GM19397 (cell line): ENCODE results near the gene C9orf78.
A peak's percentile ranks its signal among the peaks of the same experiment; 100 is the strongest.
"Not testable (repeated sequence)": the region's sequence is repeated elsewhere in the genome, so short reads cannot be mapped to it uniquely, and the experiment has no call there.

Experiments used
- ATAC-seq: cut with Tn5 transposase; IDR thresholded peaks from one replicate; pipeline ENCODE4 v1.9.1; 2021; ENCODE audit warnings: mild to moderate bottlenecking, moderate library complexity; ENCODE audit not compliant: unreplicated experiment

The C9orf78 gene

GRCh38 chr9:129814432-129815223 is 20.4 kb downstream of the C9orf78 start:
- ATAC-seq: no peak

GRCh38 chr9:129813661-129814060 is 21.4 kb downstream of the C9orf78 start:
- no peak for ATAC-seq

DNA sequence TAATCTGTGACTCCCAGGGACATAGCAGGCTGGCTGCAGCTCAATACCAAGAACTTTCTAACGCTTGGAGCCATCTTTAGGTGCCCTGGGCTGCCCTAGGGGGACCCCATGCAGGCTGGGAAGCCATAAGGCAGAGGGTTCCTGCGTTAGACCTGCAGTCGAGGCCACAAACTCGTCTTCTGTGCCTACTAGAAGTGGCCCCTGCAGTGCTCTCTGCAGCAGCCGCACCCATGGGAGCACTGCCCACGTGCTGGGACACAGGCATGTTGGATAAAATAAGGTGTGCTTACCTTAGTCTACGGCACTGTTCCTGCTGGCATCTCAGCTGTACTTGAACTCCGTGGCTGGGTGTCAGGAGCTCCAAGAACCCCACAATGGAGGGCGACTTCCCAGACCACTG is 22.7 kb downstream of the C9orf78 start:
- ATAC-seq: no peak

DNA sequence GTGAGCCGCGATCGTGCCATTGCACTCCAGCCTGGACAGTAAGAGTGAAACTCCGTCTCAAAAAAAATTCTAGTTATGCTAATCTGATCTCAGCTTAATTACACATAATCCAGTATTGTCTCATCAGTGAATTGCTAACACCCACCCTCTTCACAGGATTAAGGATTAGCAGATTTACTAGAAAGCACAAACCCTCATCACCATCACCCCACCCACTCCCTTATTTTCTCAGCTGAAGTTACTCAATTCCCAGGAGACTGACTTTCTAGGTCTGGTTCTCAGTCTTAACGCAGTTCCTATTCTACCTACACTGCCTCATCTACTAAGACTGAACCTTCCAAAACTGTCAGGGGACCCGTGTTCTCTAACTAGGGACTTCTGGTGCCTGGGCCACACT is 23.1 kb downstream of the C9orf78 start:
- no peak for ATAC-seq

- ATAC-seq: no peak
Observed at GRCh38 chr9:129810788-129811187, 24.3 kb downstream of the C9orf78 start.

GRCh38 chr9:129810116-129810515 is 25.0 kb downstream of the C9orf78 start:
- no peak for ATAC-seq

DNA sequence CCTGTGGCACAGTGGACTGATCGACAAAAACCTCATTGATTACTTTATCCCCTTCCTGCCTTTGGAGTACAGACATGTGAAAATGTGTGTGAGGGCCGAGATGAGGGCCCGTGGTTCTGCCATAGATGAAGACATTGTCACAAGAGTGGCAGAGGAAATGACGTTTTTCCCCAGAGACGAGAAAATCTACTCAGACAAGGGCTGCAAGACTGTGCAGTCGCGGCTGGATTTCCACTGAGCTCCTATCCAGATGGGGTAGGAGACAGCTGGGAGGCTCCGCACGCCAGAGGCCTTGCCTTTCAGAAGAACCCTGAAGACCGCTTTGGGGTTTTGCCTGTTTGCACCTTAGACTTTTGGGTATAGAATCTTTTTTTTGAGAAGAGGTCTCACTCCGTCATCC is 25.7 kb downstream of the C9orf78 start:
- ATAC-seq: no peak

GRCh38 chr9:129806061-129806460 is 29.0 kb downstream of the C9orf78 start:
- no peak for ATAC-seq

GRCh38 chr9:129803676-129804060 is 31.4 kb downstream of the C9orf78 start:
- ATAC-seq: peak; percentile 10

DNA sequence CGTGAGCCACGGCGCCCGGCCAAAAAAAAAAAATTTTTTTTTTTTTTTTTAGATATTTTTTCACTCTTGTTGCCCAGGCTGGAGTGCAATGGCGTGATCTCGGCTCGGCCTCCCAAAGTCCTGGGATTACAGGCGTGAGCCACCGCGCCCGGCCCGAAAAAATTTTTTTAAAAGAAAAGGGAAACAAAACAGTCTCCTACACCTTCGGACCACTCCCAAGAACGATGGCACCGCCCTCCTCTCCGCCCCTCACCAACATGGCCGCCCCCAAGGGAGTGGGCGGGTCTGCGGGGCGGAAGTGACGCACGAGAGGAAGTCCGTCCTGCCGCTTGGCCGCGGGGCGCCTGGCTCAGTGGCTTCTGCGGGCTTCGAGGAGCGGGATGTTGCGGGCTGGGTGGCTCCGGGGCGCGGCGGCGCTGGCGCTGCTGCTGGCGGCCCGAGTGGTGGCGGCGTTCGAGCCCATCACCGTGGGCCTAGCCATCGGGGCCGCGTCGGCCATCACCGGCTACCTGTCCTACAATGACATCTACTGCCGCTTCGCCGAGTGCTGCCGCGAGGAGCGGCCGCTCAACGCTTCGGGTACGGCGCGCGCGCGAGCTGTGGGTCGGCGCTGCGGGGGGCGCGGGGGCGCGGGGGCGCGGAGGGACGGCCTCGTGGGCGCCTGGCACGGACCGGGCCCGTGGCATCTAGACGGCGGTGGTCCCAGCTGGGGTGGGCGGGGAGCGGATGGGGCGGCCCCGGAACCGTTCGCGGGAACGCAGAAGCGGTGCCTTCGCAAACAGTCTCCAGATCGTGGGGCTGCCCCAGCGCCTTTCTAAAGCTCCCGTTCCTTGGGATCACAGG is 32.0 kb downstream of the C9orf78 start, which contains the start of gene TOR1B:
Gene TOR1B (plus strand): TSS at position 352 of the 843 bp plus-strand sequence. CDS start 29 bp downstream, at position 381.
- ATAC-seq: peak; percentile 85

DNA sequence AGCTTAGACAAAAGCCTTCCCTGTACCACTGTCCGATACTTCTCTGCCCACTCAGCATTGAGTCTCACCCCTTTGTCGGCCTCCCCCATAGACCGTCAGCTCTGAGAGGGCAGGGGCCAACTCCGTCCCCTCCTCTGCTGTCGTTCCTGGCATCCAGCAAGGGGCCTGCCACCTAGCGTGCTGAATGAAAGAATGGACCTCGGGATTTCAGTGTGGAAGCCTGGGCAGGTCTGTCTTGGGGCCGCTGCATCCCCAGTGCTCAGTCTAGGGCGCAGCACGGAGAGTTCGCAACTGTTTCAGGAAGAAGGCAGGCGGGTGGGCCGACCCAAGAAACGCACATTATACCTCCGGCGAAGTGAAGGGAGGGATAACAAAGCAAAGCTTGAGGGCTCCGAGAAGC is 33.6 kb downstream of the C9orf78 start:
- ATAC-seq: no peak

- ATAC-seq: no peak
Observed at GRCh38 chr9:129798973-129799372, 36.1 kb downstream of the C9orf78 start.

GRCh38 chr9:129796029-129796428 is 39.0 kb downstream of the C9orf78 start:
- not testable (repeated sequence) for ATAC-seq

DNA sequence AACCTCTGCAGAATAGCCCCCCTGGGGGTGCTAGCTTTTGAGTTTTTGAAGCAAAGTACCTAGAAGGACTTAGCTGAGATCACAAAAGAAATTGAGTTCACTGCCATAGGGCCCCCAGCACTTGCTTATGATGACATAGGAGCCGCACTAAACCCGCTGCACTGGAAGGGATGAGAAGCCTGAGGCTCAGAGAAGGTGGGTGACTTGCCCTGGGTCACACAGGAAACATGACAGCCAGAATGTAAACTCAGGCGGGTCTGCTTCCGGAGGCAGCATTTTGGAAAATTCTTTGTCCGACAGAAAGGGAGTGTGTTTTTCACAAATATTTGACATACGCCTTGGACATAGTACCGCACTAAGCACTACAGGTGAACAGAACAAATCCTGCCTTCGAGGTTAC is 40.5 kb downstream of the C9orf78 start:
- ATAC-seq: no peak

- ATAC-seq: no peak
Observed at GRCh38 chr9:129786481-129786880, 48.6 kb downstream of the C9orf78 start.

DNA sequence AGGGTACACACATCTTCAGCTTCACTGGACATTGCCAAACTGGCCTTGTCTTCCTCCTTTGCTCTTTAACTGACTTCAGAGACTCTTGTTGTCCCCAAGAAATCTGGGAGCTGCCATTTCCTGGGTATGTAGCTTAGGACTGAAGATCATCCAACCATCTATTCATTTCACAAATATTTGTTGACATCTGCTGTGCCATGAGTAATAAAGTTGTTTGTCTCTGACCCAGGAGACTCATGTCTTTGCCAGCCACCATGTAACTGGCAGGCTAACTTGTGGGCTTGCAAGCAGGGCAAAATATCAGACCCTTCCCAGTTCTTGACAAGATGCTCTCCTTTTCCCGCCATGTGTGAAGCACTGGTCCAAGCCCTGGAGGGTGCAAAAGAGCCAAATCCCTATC is 49.2 kb downstream of the C9orf78 start:
- no peak for ATAC-seq

GRCh38 chr9:129784970-129785369 is 50.1 kb downstream of the C9orf78 start:
- ATAC-seq: not testable (repeated sequence)

DNA sequence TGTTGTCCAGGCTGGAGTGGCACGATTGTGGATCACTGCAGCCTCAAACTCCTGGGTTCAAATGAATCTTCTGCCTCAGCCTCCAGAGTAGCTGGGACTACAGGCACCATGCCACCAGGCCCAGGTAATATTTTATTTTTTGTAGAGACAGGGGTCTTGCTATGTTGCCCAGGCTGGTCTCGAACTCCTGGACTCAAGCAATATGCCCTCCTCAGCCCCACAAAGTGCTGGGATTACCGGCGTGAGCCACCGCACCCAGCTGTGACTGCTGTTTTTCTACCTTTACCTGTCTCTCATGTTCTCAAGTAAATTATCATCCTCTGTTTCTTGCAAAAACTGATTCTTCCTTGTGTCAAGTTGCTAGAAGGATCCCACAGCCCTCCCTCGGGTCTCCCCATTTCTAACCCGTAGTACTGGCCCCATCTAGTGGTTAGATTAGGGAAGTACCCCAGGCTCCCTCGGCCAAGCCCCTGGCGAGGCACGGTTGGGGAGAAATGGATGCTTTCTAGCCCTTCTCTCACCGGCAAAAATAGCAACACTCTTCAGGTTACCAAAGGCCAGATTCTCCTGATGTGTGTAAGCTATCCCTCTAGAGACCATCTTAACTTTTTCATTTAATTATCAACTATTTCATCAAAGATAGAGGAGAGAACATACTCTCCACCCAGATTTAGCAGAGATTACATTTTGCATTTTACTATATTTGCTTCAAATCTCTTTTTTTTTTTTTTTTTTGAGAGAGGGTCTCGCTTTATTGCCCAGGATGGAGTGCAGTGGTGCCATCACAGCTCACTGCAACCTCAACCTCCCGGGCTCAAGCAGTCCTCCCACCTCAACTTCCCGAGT is 51.3 kb downstream of the C9orf78 start:
- ATAC-seq: no peak

GRCh38 chr9:129781981-129782380 is 53.1 kb downstream of the C9orf78 start:
- no peak for ATAC-seq

DNA sequence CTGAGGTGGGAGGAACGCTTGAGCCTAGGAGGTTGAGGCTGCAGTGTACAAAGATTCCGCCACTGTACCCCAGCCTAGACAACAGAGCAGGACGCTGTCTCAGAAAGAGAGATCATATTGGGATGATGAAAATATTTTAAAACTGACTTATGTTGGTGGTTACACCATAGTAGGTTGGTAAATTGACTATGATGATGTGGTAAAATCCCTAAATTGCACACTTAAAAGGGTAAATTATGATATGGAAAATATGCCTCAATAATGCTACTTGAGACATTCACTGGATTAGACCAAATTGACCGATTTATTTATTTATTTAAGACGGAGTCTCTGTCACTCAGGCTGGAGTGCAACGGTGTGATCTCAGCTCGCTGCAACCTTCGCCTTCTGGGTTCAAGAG is 53.9 kb downstream of the C9orf78 start:
- no peak for ATAC-seq

GRCh38 chr9:129779560-129780190 is 55.4 kb downstream of the C9orf78 start:
- ATAC-seq: no peak
